Keratinocyte (primary cell): Measurements from ENCODE around the gene LMNTD2. TPM values are rescaled to one million over a fixed set of nuclear protein-coding genes. Genes with fewer than 3 reads are reported as not detected.

Source experiments
- DNase-seq: peaks from one replicate; pipeline ENCODE4 v3.0.0-alpha.2; 2011; ENCODE audit warnings: low read depth, missing footprints, low spot score
- FAIRE-seq: peaks from 2 replicates; lab custom pipeline; 2011; peaks lifted over from hg19 to GRCh38; lab: Jason Lieb, UNC
- H2AFZ ChIP-seq: 2 replicates; pipeline ENCODE4 v1.6.0; 2012; ENCODE audit warnings: low read length, control low read depth, inconsistent platforms; ENCODE audit not compliant: control insufficient read depth
- H3K27ac ChIP-seq: 2 replicates; pipeline ENCODE4 v1.5.1; 2011; ENCODE audit warnings: low read length; ENCODE audit not compliant: control insufficient read depth, insufficient read depth
- H3K27me3 ChIP-seq: 3 replicates; pipeline ENCODE4 v1.6.0; 2011; ENCODE audit warnings: low read length; ENCODE audit not compliant: control insufficient read depth, insufficient read depth; ENCODE audit errors: extremely low read depth
- H3K36me3 ChIP-seq, 2 experiments: 2 replicates in 1 of 2; 3 replicates in 1 of 2; pipeline ENCODE4 v1.5.1; 2011; ENCODE audit warnings: low read length in 2 of 2, mild to moderate bottlenecking in 1 of 2; ENCODE audit not compliant: control insufficient read depth in 2 of 2, insufficient read depth in 2 of 2; ENCODE audit errors: extremely low read depth in 1 of 2
- H3K4me1 ChIP-seq: 3 replicates; pipeline ENCODE4 v1.5.1; 2011; ENCODE audit warnings: low read length; ENCODE audit not compliant: control insufficient read depth, insufficient read depth; ENCODE audit errors: extremely low read depth
- H3K4me2 ChIP-seq: 3 replicates; pipeline ENCODE4 v1.6.0; 2011; ENCODE audit warnings: low read depth, low read length; ENCODE audit not compliant: control insufficient read depth, insufficient read depth; ENCODE audit errors: extremely low read depth
- H3K4me3 ChIP-seq, 3 experiments: fragments of 200-600 bp in 1 of 3; sonication (generic) in 1 of 3; 2 replicates in 2 of 3; 3 replicates in 1 of 3; pipeline ENCODE4 v1.5.1; 2011 to 2016; ENCODE audit warnings: low read length in 3 of 3, mild to moderate bottlenecking in 3 of 3, control low read depth in 2 of 3, inconsistent platforms in 1 of 3, low read depth in 1 of 3, mixed read lengths in 1 of 3, mixed run types in 1 of 3, moderate library complexity in 1 of 3; ENCODE audit not compliant: control insufficient read depth in 2 of 3, insufficient read depth in 2 of 3; ENCODE audit errors: extremely low read depth in 1 of 3
- H3K79me2 ChIP-seq: 2 replicates; pipeline ENCODE4 v1.6.0; 2012; ENCODE audit warnings: low read length; ENCODE audit not compliant: control insufficient read depth, insufficient read depth
- H3K9ac ChIP-seq: 3 replicates; pipeline ENCODE4 v1.6.0; 2011; ENCODE audit warnings: low read length; ENCODE audit not compliant: control insufficient read depth, insufficient read depth; ENCODE audit errors: extremely low read depth
- H3K9me1 ChIP-seq: 3 replicates; pipeline ENCODE4 v1.6.0; 2011; ENCODE audit warnings: low read length; ENCODE audit not compliant: control insufficient read depth, insufficient read depth; ENCODE audit errors: extremely low read depth
- H3K9me3 ChIP-seq: 2 replicates; pipeline ENCODE4 v1.5.1; 2012; ENCODE audit warnings: low read depth, low read length; ENCODE audit not compliant: control insufficient read depth
- H4K20me1 ChIP-seq: 3 replicates; pipeline ENCODE4 v1.6.0; 2011; ENCODE audit warnings: low read length; ENCODE audit not compliant: control insufficient read depth, insufficient read depth; ENCODE audit errors: extremely low read depth
- EZH2 ChIP-seq: IDR thresholded peaks from one replicate; pipeline ENCODE4 v1.6.1; 2012; ENCODE audit warnings: inconsistent platforms, mild to moderate bottlenecking, low read length, moderate library complexity
- dilution Hi-C: fragments of 300-500 bp; cut with MboI; formaldehyde crosslinking; loops from one replicate; pipeline ENCODE4 v1.7.0; 2020; ENCODE audit warnings: low sequenced_read_pairs; ENCODE audit not compliant: extremely low pct_ligation_motif_present
- polyA plus RNA-seq, 5 experiments: library from polyadenylated mRNA; depleted of rRNA in 3 of 5; stranded (reverse) in 3 of 5; stranded (forward) in 1 of 5; unstranded in 1 of 5; fragments of >200 nt; gene quantifications; 1 replicate in 1 of 5; 2 replicates in 3 of 5; 3 replicates in 1 of 5; pipeline versions ENCODE4 v1.2.1 to v1.2.3, GENCODE V29; 2011 to 2012; ENCODE audit warnings: missing spikeins in 2 of 5, low read depth in 1 of 5, low replicate concordance in 1 of 5
- TF ChIP-seq, protein P1 (sequence below), 3 experiments: IDR thresholded peaks in 1 of 3; conservative IDR thresholded peaks in 1 of 3; optimal IDR thresholded peaks in 1 of 3; 2 replicates in 2 of 3; 3 replicates in 1 of 3; pipeline versions ENCODE3 to v1.5.1; 2011; ENCODE audit warnings: low read length in 3 of 3, mild to moderate bottlenecking in 3 of 3, moderate library complexity in 2 of 3, control low read depth in 1 of 3, inconsistent platforms in 1 of 3; ENCODE audit not compliant: insufficient read depth in 2 of 3; ENCODE audit errors: extremely low read depth in 1 of 3

The LMNTD2 gene
- polyA plus RNA-seq, 1 donor (not counting 4 experiments of a cell fraction or from before 2014, with no cell fraction given), result 1.2 TPM

- Histone ChIP-seq H3K4me1 (peaks cover 8% of the 10 kb centered on the region), H3K9ac (no peak overlapping the region), H3K27me3 (peaks cover 31% of the 10 kb centered on the region), H3K36me3 (no peaks in the 10 kb centered on the region), H3K27ac (no peak overlapping the region), H2AFZ (no peak overlapping the region), H3K4me2 (no peak overlapping the region), H3K79me2 (no peaks in the 10 kb centered on the region), H3K9me3 (no peaks in the 10 kb centered on the region), H4K20me1 (no peaks in the 10 kb centered on the region), H3K9me1 (no peaks in the 10 kb centered on the region), H3K4me3 (no peak overlapping the region)
- peak; percentile 88 for TF ChIP-seq EZH2
- TF ChIP-seq, protein P1, sequence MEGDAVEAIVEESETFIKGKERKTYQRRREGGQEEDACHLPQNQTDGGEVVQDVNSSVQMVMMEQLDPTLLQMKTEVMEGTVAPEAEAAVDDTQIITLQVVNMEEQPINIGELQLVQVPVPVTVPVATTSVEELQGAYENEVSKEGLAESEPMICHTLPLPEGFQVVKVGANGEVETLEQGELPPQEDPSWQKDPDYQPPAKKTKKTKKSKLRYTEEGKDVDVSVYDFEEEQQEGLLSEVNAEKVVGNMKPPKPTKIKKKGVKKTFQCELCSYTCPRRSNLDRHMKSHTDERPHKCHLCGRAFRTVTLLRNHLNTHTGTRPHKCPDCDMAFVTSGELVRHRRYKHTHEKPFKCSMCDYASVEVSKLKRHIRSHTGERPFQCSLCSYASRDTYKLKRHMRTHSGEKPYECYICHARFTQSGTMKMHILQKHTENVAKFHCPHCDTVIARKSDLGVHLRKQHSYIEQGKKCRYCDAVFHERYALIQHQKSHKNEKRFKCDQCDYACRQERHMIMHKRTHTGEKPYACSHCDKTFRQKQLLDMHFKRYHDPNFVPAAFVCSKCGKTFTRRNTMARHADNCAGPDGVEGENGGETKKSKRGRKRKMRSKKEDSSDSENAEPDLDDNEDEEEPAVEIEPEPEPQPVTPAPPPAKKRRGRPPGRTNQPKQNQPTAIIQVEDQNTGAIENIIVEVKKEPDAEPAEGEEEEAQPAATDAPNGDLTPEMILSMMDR (optimal IDR thresholded peaks at IDR 0.05 in 1 of 3, IDR thresholded peaks at IDR 0.05 in 1 of 3, conservative IDR thresholded peaks at IDR 0.05 in 1 of 3; ENCODE audit: extremely low read depth in 1 of 3, insufficient read depth in 2 of 3, low read length in 3 of 3), result no peak
- DNase-seq (no peak), FAIRE-seq (no peak)
- dilution Hi-C loops, result no loop called here
These were observed 4.5 kb downstream of the LMNTD2 start for GRCh38 chr11:555780-556661.

GRCh38 chr11:555227-555779 lies 5.2 kb downstream of the LMNTD2 start:
- no peak for FAIRE-seq
- dilution Hi-C loops, result no loop called here

More at GRCh38 chr11:555227-555779, 5.2 kb downstream of the LMNTD2 start:
- Histone ChIP-seq H3K4me2 (peak overlapping the region; percentile 45), H3K27ac (no peak overlapping the region), H3K79me2 (no peaks in the 10 kb centered on the region), H4K20me1 (no peaks in the 10 kb centered on the region), H2AFZ (no peak overlapping the region), H3K36me3 (no peaks in the 10 kb centered on the region), H3K9me3 (no peaks in the 10 kb centered on the region), H3K9ac (no peak overlapping the region), H3K4me1 (peaks cover 8% of the 10 kb centered on the region), H3K9me1 (no peaks in the 10 kb centered on the region), H3K27me3 (peaks cover 31% of the 10 kb centered on the region), H3K4me3 (peak overlapping the region in 1 of 3 experiments; percentile 16)
- no peak for TF ChIP-seq EZH2
- TF ChIP-seq, protein P1 (optimal IDR thresholded peaks at IDR 0.05 in 1 of 3, IDR thresholded peaks at IDR 0.05 in 1 of 3, conservative IDR thresholded peaks at IDR 0.05 in 1 of 3; ENCODE audit: extremely low read depth in 1 of 3, insufficient read depth in 2 of 3, low read length in 3 of 3), result peak in 1 of 3 experiments; percentile 3
- no peak for DNase-seq
